GM13977 (cell line): Measurements from ENCODE around the gene TMEM217.

Experiments
- DNase-seq: peaks from one replicate; pipeline ENCODE4 v3.0.0; 2012; ENCODE audit warnings: low spot score
- in situ Hi-C: fragments of 300-500 bp; cut with MboI; formaldehyde crosslinking; loops from one replicate; pipeline ENCODE4 v1.12.0; 2022; ENCODE audit warnings: low sequenced_read_pairs, low pct_unique_long_range_greater_than_20kb, mixed read lengths, inconsistent platforms; ENCODE audit not compliant: unreplicated experiment
- TF ChIP-seq, protein P1 (sequence below): IDR thresholded peaks from 2 replicates; pipeline ENCODE4 v1.5.1; 2012; ENCODE audit warnings: mild to moderate bottlenecking, control low read depth; ENCODE audit not compliant: insufficient read depth; ENCODE audit errors: extremely low read depth, missing control alignments

TMEM217 gene

DNA sequence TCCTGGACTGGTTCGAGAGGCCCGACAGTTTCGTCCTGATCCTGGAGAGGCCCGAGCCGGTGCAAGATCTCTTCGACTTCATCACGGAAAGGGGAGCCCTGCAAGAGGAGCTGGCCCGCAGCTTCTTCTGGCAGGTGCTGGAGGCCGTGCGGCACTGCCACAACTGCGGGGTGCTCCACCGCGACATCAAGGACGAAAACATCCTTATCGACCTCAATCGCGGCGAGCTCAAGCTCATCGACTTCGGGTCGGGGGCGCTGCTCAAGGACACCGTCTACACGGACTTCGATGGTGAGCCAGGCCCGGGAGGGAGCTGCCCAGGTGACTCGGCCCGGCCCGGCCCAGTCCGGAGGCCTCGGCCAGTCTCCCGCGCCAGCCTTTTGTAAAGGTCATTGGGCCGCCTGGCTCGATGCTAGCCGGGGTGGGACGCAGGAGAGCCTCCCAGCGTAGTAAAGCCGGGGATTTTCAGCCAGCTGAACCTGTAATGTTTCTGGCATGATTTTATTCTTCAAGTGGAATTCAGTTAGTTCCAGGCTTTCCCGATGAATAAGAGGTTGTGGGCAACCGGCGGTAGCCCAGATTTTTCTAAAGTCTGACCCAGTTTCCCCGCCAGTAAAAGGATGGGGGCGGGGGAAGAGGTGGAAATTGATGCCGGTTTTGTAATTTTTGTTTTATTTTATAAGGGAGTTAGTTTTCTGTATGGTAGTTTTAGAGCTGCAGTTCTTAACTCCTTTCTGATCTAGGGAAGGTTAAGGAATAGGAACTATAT lies 86.6 kb downstream of the TMEM217 start:
- in situ Hi-C loops, result loop anchor here (5.0 to 10.0 kb wide), 2 partner anchors 117 to 149 kb away; no protein-coding TSS in a partner anchor

DNA sequence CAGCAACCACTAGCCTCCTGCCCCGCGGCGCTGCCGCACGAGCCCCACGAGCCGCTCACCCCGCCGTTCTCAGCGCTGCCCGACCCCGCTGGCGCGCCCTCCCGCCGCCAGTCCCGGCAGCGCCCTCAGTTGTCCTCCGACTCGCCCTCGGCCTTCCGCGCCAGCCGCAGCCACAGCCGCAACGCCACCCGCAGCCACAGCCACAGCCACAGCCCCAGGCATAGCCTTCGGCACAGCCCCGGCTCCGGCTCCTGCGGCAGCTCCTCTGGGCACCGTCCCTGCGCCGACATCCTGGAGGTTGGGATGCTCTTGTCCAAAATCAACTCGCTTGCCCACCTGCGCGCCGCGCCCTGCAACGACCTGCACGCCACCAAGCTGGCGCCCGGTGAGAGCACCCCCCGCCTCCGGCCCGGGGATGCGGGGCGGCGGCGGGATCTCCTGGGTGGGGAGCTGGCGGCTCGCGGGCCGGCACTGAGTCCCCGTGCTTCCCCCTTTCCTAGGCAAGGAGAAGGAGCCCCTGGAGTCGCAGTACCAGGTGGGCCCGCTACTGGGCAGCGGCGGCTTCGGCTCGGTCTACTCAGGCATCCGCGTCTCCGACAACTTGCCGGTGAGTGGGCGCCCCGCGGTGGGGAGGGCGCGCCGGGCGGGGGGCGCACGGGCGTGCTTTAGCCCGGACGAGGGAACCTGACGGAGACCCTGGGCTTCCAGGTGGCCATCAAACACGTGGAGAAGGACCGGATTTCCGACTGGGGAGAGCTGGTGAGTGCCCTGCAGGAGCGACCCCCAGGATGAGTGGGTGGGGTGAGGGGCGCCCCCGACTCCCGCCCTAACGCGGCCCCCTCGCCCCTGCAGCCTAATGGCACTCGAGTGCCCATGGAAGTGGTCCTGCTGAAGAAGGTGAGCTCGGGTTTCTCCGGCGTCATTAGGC lies 87.4 kb downstream of the TMEM217 start:
- in situ Hi-C loops, result loop anchor here (5.0 to 10.0 kb wide), 2 partner anchors 116 to 148 kb away; no protein-coding TSS in a partner anchor
- TF ChIP-seq, protein P1, sequence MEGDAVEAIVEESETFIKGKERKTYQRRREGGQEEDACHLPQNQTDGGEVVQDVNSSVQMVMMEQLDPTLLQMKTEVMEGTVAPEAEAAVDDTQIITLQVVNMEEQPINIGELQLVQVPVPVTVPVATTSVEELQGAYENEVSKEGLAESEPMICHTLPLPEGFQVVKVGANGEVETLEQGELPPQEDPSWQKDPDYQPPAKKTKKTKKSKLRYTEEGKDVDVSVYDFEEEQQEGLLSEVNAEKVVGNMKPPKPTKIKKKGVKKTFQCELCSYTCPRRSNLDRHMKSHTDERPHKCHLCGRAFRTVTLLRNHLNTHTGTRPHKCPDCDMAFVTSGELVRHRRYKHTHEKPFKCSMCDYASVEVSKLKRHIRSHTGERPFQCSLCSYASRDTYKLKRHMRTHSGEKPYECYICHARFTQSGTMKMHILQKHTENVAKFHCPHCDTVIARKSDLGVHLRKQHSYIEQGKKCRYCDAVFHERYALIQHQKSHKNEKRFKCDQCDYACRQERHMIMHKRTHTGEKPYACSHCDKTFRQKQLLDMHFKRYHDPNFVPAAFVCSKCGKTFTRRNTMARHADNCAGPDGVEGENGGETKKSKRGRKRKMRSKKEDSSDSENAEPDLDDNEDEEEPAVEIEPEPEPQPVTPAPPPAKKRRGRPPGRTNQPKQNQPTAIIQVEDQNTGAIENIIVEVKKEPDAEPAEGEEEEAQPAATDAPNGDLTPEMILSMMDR, result peak; percentile 31
- peak; percentile 55 for DNase-seq

More for the DNA sequence above, 86.6 kb downstream of the TMEM217 start:
- DNase-seq, result no peak
- TF ChIP-seq, protein P1, result no peak

DNA sequence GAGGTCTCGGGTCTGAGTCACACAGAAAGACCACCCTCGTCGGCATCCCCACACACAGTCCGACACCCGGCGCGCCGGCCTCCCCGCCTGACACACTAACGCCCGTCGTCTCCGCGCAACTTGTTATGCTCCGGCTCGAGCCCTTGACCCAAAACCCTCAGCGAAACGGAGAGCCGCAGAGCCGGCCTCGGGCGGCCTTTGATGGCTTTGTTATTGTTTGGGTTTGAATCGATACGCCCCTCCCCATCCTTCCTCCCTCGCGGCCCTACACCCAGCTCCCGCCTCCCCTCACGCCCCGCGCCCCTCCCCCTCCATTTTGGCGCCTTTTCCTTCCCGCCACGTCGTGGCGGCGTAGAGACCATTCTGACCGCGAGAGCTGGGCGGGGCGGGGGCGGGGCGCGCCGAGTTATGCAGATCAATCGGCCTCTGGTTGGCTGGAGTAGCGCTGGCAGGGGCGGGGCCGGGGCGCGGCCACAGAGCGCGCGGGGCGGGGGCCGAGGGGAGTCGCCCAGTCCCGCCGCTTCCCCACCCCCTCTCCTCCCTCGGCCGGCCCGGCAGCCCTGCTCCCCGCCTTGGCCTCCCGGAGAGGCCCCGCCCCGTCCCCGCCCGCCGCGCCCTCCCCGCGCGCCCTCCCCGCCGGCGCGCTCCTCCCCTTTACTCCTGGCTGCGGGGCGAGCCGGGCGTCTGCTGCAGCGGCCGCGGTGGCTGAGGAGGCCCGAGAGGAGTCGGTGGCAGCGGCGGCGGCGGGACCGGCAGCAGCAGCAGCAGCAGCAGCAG lies 88.3 kb downstream of the TMEM217 start, which contains the start of gene PIM1:
Gene PIM1 (plus strand): TSS at position 657 of the 777 bp plus-strand sequence. CDS start 424 bp downstream, outside the sequence.
- TF ChIP-seq, protein P1, result no peak
- in situ Hi-C loops, result loop anchor here (5.0 to 10.0 kb wide), 2 partner anchors 115 to 147 kb away; no protein-coding TSS in a partner anchor
- peak; percentile 99 for DNase-seq

DNA sequence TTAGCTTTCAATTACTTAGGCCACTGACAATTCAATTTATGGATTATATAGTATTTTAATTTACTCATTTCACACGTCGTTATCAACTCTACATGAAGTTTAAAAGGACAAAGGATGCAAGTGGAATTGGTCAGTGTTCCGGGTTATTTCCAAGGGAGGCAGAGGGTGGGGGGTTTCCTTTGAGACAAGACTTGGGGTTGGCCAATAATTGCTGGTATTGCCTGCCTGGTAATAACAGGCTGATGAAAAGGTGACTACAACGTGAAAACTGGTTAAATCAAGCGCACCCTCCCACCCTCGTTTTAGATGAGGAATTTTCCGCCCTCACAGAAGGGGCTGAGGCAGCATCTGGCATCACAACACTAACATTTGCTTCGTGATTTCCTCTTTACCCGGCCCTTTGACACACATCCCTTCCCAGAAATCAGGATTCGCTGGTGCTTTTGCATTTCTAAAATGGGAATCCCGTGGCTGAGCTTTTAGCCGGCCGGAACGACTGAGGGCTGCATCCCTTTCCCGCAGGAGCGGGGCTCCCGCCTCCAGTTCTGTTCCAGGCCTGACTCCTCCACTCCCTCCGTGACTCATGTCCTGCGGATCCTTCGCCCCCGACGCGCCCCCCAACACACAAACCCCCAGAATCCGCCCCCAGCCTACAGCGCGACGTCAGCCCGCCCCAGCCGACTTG lies 89.0 kb downstream of the TMEM217 start:
- in situ Hi-C loops, result no loop called here
- DNase-seq, result peak; percentile 47
- TF ChIP-seq, protein P1, result no peak

DNA sequence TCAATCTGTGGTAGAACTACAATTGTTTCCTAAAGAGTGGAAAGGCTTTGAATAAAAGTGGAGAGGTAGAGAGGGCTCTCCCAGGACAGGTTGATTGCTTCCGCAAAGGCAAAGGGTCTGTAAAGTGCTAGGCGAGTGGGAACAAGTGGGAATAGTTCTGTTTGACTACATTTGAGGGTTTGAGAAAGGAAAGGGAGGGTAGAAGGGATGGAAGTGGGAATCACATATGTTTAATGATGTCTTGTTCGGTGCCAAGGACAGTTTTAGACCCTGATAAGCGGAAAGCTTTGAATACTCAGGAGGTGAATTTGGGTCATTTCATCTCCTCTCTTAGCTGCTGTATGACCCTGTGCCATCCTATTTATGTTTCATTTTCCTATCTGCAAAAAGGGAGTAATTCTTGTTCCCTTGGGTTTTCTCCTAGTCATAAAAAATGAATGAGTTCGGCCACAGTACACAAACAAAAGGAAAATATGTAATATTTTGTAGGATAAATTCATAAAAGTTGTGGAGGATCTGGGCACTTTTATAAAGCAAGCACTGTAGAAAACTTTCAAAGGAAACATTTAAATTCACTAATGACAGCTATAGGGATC lies 89.7 kb downstream of the TMEM217 start:
- in situ Hi-C loops, result no loop called here
- DNase-seq, result no peak
- TF ChIP-seq, protein P1, result no peak
